ENCODE measurements around the gene TYROBP. TPM values are rescaled to one million over a fixed set of nuclear protein-coding genes. Genes with fewer than 3 reads are reported as not detected.
"Not testable (repeated sequence)": the region's sequence is repeated elsewhere in the genome, so short reads cannot be mapped to it uniquely, and the experiment has no call there.

TYROBP gene
- total RNA-seq, 1 donor from 2014 or later: not detected

GRCh38 chr19:35874392-35874930, 33.6 kb downstream of the TYROBP start:
- H3K4me3 Mint-ChIP-seq (ENCODE audit: unreplicated experiment): no peak overlapping the region
- peaks cover 16% of the 10 kb centered on the region for H3K27me3 Mint-ChIP-seq (ENCODE audit: unreplicated experiment)
- DNase-seq (ENCODE audit: low spot score): no peak
- no peak overlapping the region for H3K27ac Mint-ChIP-seq (ENCODE audit: unreplicated experiment)
- H3K36me3 Mint-ChIP-seq (ENCODE audit: low read depth, unreplicated experiment): no peaks in the 10 kb centered on the region
- no peak for TF ChIP-seq CTCF (IDR thresholded peaks at IDR 0.05; ENCODE audit: unreplicated experiment)
- H3K9me3 Mint-ChIP-seq (ENCODE audit: unreplicated experiment): no peaks in the 10 kb centered on the region
- H3K4me1 Mint-ChIP-seq (ENCODE audit: unreplicated experiment): peaks cover 6% of the 10 kb centered on the region

- peaks cover 25% of the 10 kb centered on the region for H3K27me3 Mint-ChIP-seq (ENCODE audit: unreplicated experiment)
- peaks cover 6% of the 10 kb centered on the region for H3K4me1 Mint-ChIP-seq (ENCODE audit: unreplicated experiment)
- no peak for TF ChIP-seq CTCF (IDR thresholded peaks at IDR 0.05; ENCODE audit: unreplicated experiment)
- no peak overlapping the region for H3K27ac Mint-ChIP-seq (ENCODE audit: unreplicated experiment)
- H3K4me3 Mint-ChIP-seq (ENCODE audit: unreplicated experiment): no peak overlapping the region
- H3K36me3 Mint-ChIP-seq (ENCODE audit: low read depth, unreplicated experiment): peaks cover 4% of the 10 kb centered on the region
- no peak for DNase-seq (ENCODE audit: low spot score)
- no peaks in the 10 kb centered on the region for H3K9me3 Mint-ChIP-seq (ENCODE audit: unreplicated experiment)
These were observed 35.9 kb downstream of the TYROBP start for GRCh38 chr19:35872180-35872579.

- no peak for TF ChIP-seq CTCF (IDR thresholded peaks at IDR 0.05; ENCODE audit: unreplicated experiment)
- H3K36me3 Mint-ChIP-seq (ENCODE audit: low read depth, unreplicated experiment): peaks cover 4% of the 10 kb centered on the region
- no peaks in the 10 kb centered on the region for H3K9me3 Mint-ChIP-seq (ENCODE audit: unreplicated experiment)
- H3K27ac Mint-ChIP-seq (ENCODE audit: unreplicated experiment): no peak overlapping the region
- peaks cover 26% of the 10 kb centered on the region for H3K27me3 Mint-ChIP-seq (ENCODE audit: unreplicated experiment)
- H3K4me3 Mint-ChIP-seq (ENCODE audit: unreplicated experiment): no peak overlapping the region
- no peak for DNase-seq (ENCODE audit: low spot score)
- peaks cover 6% of the 10 kb centered on the region for H3K4me1 Mint-ChIP-seq (ENCODE audit: unreplicated experiment)
These were observed 36.5 kb downstream of the TYROBP start for GRCh38 chr19:35871611-35872010.

- H3K27ac Mint-ChIP-seq (ENCODE audit: unreplicated experiment): no peak overlapping the region
- no peak for TF ChIP-seq CTCF (IDR thresholded peaks at IDR 0.05; ENCODE audit: unreplicated experiment)
- peaks cover 6% of the 10 kb centered on the region for H3K4me1 Mint-ChIP-seq (ENCODE audit: unreplicated experiment)
- H3K27me3 Mint-ChIP-seq (ENCODE audit: unreplicated experiment): peaks cover 30% of the 10 kb centered on the region
- DNase-seq (ENCODE audit: low spot score): no peak
- peaks cover 6% of the 10 kb centered on the region for H3K36me3 Mint-ChIP-seq (ENCODE audit: low read depth, unreplicated experiment)
- no peak overlapping the region for H3K4me3 Mint-ChIP-seq (ENCODE audit: unreplicated experiment)
- H3K9me3 Mint-ChIP-seq (ENCODE audit: unreplicated experiment): no peaks in the 10 kb centered on the region
These were observed 37.3 kb downstream of the TYROBP start for GRCh38 chr19:35870798-35871197.

- not testable (repeated sequence) for H3K9me3 Mint-ChIP-seq (ENCODE audit: unreplicated experiment); H3K36me3 Mint-ChIP-seq (ENCODE audit: low read depth, unreplicated experiment); H3K4me1 Mint-ChIP-seq (ENCODE audit: unreplicated experiment)
- peak overlapping the region; percentile 83 for H3K4me3 Mint-ChIP-seq (ENCODE audit: unreplicated experiment)
- peaks cover 32% of the 10 kb centered on the region for H3K27me3 Mint-ChIP-seq (ENCODE audit: unreplicated experiment)
- peak; percentile 43 for DNase-seq (ENCODE audit: low spot score)
- H3K27ac Mint-ChIP-seq (ENCODE audit: unreplicated experiment): peak overlapping the region; percentile 57
These were observed 37.9 kb downstream of the TYROBP start for GRCh38 chr19:35870124-35870736.
